GM23338 (cell line): ENCODE measurements around the gene ACP2. TPM values are rescaled to one million over a fixed set of nuclear protein-coding genes. Genes with fewer than 3 reads are reported as not detected.
"Not testable (repeated sequence)": the region's sequence is repeated elsewhere in the genome, so short reads cannot be mapped to it uniquely, and the experiment has no call there.

Experiments
- ATAC-seq: fragments of 200-7000 bp; cut with Tn5 transposase; 3 replicates; pipeline ENCODE4 v1.9.1; 2020
- DNase-seq: peaks from one replicate; pipeline ENCODE4 v3.0.0-alpha.2; 2015; ENCODE audit warnings: low spot score
- H2AFZ ChIP-seq: fragments of 200-600 bp; sonication (generic); 2 replicates; pipeline ENCODE4 v1.8.0; 2016; ENCODE audit warnings: antibody characterized with exemption, mild to moderate bottlenecking, moderate library complexity
- H3F3A ChIP-seq: fragments of 200-600 bp; sonication (generic); replicated peaks from 2 replicates; pipeline ENCODE4 v1.8.0; 2017; ENCODE audit warnings: antibody characterized with exemption, mixed run types, low read depth
- H3K27ac ChIP-seq: fragments of 200-600 bp; sonication (generic); 2 replicates; pipeline ENCODE4 v1.6.1; 2016; ENCODE audit warnings: low read depth
- H3K27me3 ChIP-seq: fragments of 200-600 bp; sonication (generic); 2 replicates; pipeline ENCODE4 v1.8.0; 2016; ENCODE audit warnings: mild to moderate bottlenecking, mixed run types, moderate library complexity; ENCODE audit not compliant: insufficient read depth
- H3K36me3 ChIP-seq: fragments of 200-600 bp; sonication (generic); 2 replicates; pipeline ENCODE4 v1.8.0; 2016; ENCODE audit warnings: mild to moderate bottlenecking; ENCODE audit not compliant: insufficient read depth
- H3K4me1 ChIP-seq: fragments of 200-600 bp; sonication (generic); 2 replicates; pipeline ENCODE4 v1.8.0; 2016; ENCODE audit warnings: mild to moderate bottlenecking, moderate library complexity; ENCODE audit not compliant: insufficient read depth
- H3K4me2 ChIP-seq: fragments of 200-600 bp; sonication (generic); 2 replicates; pipeline ENCODE4 v1.7.1; 2017; ENCODE audit warnings: mixed run types
- H3K4me3 ChIP-seq: fragments of 200-600 bp; sonication (generic); 2 replicates; pipeline ENCODE4 v1.6.1; 2016; ENCODE audit warnings: mixed run types
- H3K79me2 ChIP-seq: fragments of 200-600 bp; sonication (generic); replicated peaks from 2 replicates; pipeline ENCODE4 v1.8.0; 2017; ENCODE audit warnings: mild to moderate bottlenecking; ENCODE audit not compliant: insufficient read depth
- H3K9me2 ChIP-seq: fragments of 200-600 bp; sonication (generic); 2 replicates; pipeline ENCODE4 v1.8.0; 2017; ENCODE audit not compliant: insufficient read depth
- H4K20me1 ChIP-seq: fragments of 200-600 bp; sonication (generic); replicated peaks from 2 replicates; pipeline ENCODE4 v1.8.0; 2017; ENCODE audit warnings: mild to moderate bottlenecking; ENCODE audit not compliant: insufficient read depth
- H3K27ac Mint-ChIP-seq: 2 replicates; pipeline ENCODE4 v1.8.0; 2020; ENCODE audit warnings: inconsistent platforms, mild to moderate bottlenecking, moderate library complexity, mixed read lengths
- H3K27me3 Mint-ChIP-seq: 3 replicates; pipeline ENCODE4 v1.8.0; 2022; ENCODE audit warnings: low read depth, mild to moderate bottlenecking, moderate library complexity, mixed read lengths, inconsistent platforms; ENCODE audit not compliant: insufficient read depth, poor library complexity
- H3K36me3 Mint-ChIP-seq: 3 replicates; pipeline ENCODE4 v1.8.0; 2021; ENCODE audit warnings: low read depth, mild to moderate bottlenecking, inconsistent platforms, moderate library complexity, mixed read lengths
- H3K4me1 Mint-ChIP-seq: 3 replicates; pipeline ENCODE4 v1.8.0; 2020; ENCODE audit warnings: mild to moderate bottlenecking, inconsistent platforms, mixed read lengths
- H3K4me3 Mint-ChIP-seq: 3 replicates; pipeline ENCODE4 v1.8.0; 2021; ENCODE audit warnings: moderate library complexity, mild to moderate bottlenecking, inconsistent platforms, mixed read lengths
- H3K9me3 Mint-ChIP-seq: 3 replicates; pipeline ENCODE4 v1.8.0; 2020; ENCODE audit warnings: moderate library complexity, mild to moderate bottlenecking, inconsistent platforms, mixed read lengths
- CREB1 ChIP-seq: fragments of 250-450 bp; sonication (Bioruptor Pico); IDR thresholded peaks from 2 replicates; pipeline ENCODE4 v1.5.0; 2020; ENCODE audit warnings: low read depth, mild to moderate bottlenecking, moderate library complexity
- EZH2 ChIP-seq: fragments of 200-600 bp; sonication (generic); IDR thresholded peaks from one replicate; pipeline ENCODE4 v1.8.0; 2017; ENCODE audit warnings: antibody characterized with exemption, mild to moderate bottlenecking, low read depth; ENCODE audit not compliant: unreplicated experiment
- EZH2phosphoT487 ChIP-seq: fragments of 200-600 bp; sonication (generic); IDR thresholded peaks from one replicate; pipeline ENCODE4 v1.8.1; 2018; ENCODE audit warnings: antibody characterized with exemption; ENCODE audit not compliant: unreplicated experiment
- JUNB ChIP-seq: IDR thresholded peaks from one replicate; pipeline ENCODE4 v1.6.1; 2016; ENCODE audit warnings: antibody characterized with exemption; ENCODE audit not compliant: unreplicated experiment
- NANOG ChIP-seq: IDR thresholded peaks from 2 replicates; pipeline ENCODE4 v1.6.1; 2016; ENCODE audit warnings: antibody characterized with exemption, borderline replicate concordance
- POLR2AphosphoS5 ChIP-seq: IDR thresholded peaks from 2 replicates; pipeline ENCODE4 v1.6.1; 2016; ENCODE audit warnings: antibody characterized with exemption, low read depth
- STAT1 ChIP-seq: IDR thresholded peaks from one replicate; pipeline ENCODE4 v1.6.1; 2016; ENCODE audit warnings: antibody characterized with exemption; ENCODE audit not compliant: unreplicated experiment
- ZNF114 ChIP-seq: fragments of 250-450 bp; sonication (Bioruptor Pico); IDR thresholded peaks from 2 replicates; pipeline ENCODE4 v1.5.0; 2020; ENCODE audit warnings: mild to moderate bottlenecking, moderate library complexity
- ZNF331 ChIP-seq: fragments of 250-450 bp; sonication (Bioruptor Pico); IDR thresholded peaks from 2 replicates; pipeline ENCODE4 v1.5.0; 2020; ENCODE audit warnings: low read depth, mild to moderate bottlenecking, moderate library complexity
- polyA plus RNA-seq: library from polyadenylated mRNA; unstranded; fragments of >200 nt; fragmentation: Nextera tagmentation; extraction: Ambion mirVana; gene quantifications from 2 replicates; pipeline ENCODE4 v1.2.1, GENCODE V29; 2016
- total RNA-seq: library from RNA; depleted of rRNA; stranded (reverse); fragments of >200 nt; shearing (Covaris generic); gene quantifications from 2 replicates; pipeline ENCODE4 v1.2.3, GENCODE V29; 2014
- TF ChIP-seq, protein P1 (sequence below), 2 experiments: fragments of 200-600 bp in 1 of 2; sonication (generic) in 1 of 2; conservative IDR thresholded peaks; 2 replicates each; pipeline versions ENCODE4 v1.5.1 to v1.6.1; 2016 to 2017; ENCODE audit warnings: antibody characterized with exemption in 2 of 2, low read depth in 2 of 2, mild to moderate bottlenecking in 2 of 2, moderate library complexity in 1 of 2
- TF ChIP-seq, protein P2 (sequence below): fragments of 250-450 bp; sonication (Bioruptor Pico); IDR thresholded peaks from 2 replicates; pipeline ENCODE4 v1.5.0; 2020; ENCODE audit warnings: mild to moderate bottlenecking, moderate library complexity
- TF ChIP-seq, protein P3 (sequence below): IDR thresholded peaks from one replicate; pipeline ENCODE4 v1.6.1; 2018; ENCODE audit warnings: antibody characterized with exemption; ENCODE audit not compliant: unreplicated experiment

ACP2 gene
- total and polyA plus RNA-seq, 2 experiments from 2014 or later: 7.3 to 32.1 TPM

DNA sequence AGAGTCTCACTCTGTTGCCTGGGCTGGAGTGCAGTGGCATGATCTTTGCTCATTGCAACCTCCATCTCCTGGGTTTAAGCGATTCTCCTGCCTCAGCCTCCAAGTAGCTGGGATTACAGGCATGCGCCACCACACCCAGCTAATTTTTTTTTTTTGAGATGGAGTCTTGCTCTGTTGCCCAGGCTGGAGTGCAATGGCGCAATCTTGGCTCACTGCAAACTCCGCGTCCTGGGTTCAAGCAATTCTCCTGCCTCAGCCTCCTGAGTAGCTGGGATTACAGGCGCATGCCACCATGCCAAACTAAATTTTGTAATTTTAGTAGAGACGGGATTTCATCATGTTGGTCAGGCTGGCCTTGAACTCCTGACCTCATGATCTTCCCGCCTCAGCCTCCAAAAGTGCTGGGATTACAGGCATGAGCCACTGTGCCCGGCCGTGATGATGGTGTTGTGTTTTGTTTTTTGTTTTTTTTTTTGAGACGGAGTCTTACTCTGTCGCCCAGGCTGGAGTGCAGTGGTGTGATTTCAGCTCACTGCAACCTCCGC lies 40.5 kb downstream of the ACP2 start:
- not testable (repeated sequence) for H3K4me2 ChIP-seq, H3F3A ChIP-seq, H3K4me3 Mint-ChIP-seq, H3K9me2 ChIP-seq, H2AFZ ChIP-seq, DNase-seq, H3K27ac Mint-ChIP-seq, H3K27me3 Mint-ChIP-seq, H3K27me3 ChIP-seq, H3K4me3 ChIP-seq, ATAC-seq, H3K36me3 Mint-ChIP-seq, H3K27ac ChIP-seq, H3K79me2 ChIP-seq, H3K36me3 ChIP-seq, H3K9me3 Mint-ChIP-seq, H3K4me1 Mint-ChIP-seq, H4K20me1 ChIP-seq
- H3K4me1 ChIP-seq: peaks cover 11% of the 10 kb centered on the region

DNA sequence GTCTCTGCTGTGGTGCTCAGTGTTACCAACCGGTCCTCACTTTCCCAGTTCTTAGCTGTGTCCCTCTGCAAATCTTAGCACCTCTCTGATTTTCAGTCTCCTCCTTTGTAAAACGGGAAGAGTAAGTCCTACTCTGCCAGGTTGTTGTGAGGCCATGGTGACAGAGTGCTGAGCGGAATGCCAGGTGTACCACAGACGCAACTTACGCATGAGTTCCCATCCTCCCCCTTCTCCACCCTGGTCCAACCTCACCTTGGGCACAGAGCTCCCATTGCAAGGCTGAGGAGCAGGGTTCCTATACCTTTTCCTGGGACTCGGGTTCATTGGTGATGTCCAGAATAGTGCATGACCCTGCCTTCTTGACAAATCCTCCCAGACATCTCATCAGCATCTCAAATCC lies 41.2 kb downstream of the ACP2 start:
- Histone ChIP-seq H3K27me3 (no peaks in the 10 kb centered on the region), H3F3A (no peaks in the 10 kb centered on the region), H4K20me1 (no peaks in the 10 kb centered on the region), H3K27ac (no peak overlapping the region), H2AFZ (no peak overlapping the region), H3K9me2 (no peaks in the 10 kb centered on the region), H3K4me3 (no peak overlapping the region), H3K79me2 (no peaks in the 10 kb centered on the region), H3K4me1 (peaks cover 11% of the 10 kb centered on the region), H3K4me2 (no peak overlapping the region), H3K36me3 (no peaks in the 10 kb centered on the region)
- H3K9me3 Mint-ChIP-seq: no peaks in the 10 kb centered on the region
- H3K36me3 Mint-ChIP-seq: no peaks in the 10 kb centered on the region
- ATAC-seq: no peak
- peaks cover 10% of the 10 kb centered on the region for H3K4me1 Mint-ChIP-seq
- no peak overlapping the region for H3K27ac Mint-ChIP-seq
- no peak overlapping the region for H3K4me3 Mint-ChIP-seq
- H3K27me3 Mint-ChIP-seq: peaks cover 9% of the 10 kb centered on the region
- no peak for DNase-seq
- TF ChIP-seq ZNF114 (CRISPR knock-in tag) (no peak), JUNB (no peak), CREB1 (CRISPR knock-in tag) (no peak), EZH2phosphoT487 (no peak), STAT1 (no peak), ZNF331 (CRISPR knock-in tag) (no peak), EZH2 (no peak), NANOG (no peak), POLR2AphosphoS5 (no peak)
- TF ChIP-seq, protein P1, sequence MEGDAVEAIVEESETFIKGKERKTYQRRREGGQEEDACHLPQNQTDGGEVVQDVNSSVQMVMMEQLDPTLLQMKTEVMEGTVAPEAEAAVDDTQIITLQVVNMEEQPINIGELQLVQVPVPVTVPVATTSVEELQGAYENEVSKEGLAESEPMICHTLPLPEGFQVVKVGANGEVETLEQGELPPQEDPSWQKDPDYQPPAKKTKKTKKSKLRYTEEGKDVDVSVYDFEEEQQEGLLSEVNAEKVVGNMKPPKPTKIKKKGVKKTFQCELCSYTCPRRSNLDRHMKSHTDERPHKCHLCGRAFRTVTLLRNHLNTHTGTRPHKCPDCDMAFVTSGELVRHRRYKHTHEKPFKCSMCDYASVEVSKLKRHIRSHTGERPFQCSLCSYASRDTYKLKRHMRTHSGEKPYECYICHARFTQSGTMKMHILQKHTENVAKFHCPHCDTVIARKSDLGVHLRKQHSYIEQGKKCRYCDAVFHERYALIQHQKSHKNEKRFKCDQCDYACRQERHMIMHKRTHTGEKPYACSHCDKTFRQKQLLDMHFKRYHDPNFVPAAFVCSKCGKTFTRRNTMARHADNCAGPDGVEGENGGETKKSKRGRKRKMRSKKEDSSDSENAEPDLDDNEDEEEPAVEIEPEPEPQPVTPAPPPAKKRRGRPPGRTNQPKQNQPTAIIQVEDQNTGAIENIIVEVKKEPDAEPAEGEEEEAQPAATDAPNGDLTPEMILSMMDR (conservative IDR thresholded peaks at IDR 0.05; ENCODE audit: low read depth in 2 of 2): no peak
- TF ChIP-seq, protein P2, sequence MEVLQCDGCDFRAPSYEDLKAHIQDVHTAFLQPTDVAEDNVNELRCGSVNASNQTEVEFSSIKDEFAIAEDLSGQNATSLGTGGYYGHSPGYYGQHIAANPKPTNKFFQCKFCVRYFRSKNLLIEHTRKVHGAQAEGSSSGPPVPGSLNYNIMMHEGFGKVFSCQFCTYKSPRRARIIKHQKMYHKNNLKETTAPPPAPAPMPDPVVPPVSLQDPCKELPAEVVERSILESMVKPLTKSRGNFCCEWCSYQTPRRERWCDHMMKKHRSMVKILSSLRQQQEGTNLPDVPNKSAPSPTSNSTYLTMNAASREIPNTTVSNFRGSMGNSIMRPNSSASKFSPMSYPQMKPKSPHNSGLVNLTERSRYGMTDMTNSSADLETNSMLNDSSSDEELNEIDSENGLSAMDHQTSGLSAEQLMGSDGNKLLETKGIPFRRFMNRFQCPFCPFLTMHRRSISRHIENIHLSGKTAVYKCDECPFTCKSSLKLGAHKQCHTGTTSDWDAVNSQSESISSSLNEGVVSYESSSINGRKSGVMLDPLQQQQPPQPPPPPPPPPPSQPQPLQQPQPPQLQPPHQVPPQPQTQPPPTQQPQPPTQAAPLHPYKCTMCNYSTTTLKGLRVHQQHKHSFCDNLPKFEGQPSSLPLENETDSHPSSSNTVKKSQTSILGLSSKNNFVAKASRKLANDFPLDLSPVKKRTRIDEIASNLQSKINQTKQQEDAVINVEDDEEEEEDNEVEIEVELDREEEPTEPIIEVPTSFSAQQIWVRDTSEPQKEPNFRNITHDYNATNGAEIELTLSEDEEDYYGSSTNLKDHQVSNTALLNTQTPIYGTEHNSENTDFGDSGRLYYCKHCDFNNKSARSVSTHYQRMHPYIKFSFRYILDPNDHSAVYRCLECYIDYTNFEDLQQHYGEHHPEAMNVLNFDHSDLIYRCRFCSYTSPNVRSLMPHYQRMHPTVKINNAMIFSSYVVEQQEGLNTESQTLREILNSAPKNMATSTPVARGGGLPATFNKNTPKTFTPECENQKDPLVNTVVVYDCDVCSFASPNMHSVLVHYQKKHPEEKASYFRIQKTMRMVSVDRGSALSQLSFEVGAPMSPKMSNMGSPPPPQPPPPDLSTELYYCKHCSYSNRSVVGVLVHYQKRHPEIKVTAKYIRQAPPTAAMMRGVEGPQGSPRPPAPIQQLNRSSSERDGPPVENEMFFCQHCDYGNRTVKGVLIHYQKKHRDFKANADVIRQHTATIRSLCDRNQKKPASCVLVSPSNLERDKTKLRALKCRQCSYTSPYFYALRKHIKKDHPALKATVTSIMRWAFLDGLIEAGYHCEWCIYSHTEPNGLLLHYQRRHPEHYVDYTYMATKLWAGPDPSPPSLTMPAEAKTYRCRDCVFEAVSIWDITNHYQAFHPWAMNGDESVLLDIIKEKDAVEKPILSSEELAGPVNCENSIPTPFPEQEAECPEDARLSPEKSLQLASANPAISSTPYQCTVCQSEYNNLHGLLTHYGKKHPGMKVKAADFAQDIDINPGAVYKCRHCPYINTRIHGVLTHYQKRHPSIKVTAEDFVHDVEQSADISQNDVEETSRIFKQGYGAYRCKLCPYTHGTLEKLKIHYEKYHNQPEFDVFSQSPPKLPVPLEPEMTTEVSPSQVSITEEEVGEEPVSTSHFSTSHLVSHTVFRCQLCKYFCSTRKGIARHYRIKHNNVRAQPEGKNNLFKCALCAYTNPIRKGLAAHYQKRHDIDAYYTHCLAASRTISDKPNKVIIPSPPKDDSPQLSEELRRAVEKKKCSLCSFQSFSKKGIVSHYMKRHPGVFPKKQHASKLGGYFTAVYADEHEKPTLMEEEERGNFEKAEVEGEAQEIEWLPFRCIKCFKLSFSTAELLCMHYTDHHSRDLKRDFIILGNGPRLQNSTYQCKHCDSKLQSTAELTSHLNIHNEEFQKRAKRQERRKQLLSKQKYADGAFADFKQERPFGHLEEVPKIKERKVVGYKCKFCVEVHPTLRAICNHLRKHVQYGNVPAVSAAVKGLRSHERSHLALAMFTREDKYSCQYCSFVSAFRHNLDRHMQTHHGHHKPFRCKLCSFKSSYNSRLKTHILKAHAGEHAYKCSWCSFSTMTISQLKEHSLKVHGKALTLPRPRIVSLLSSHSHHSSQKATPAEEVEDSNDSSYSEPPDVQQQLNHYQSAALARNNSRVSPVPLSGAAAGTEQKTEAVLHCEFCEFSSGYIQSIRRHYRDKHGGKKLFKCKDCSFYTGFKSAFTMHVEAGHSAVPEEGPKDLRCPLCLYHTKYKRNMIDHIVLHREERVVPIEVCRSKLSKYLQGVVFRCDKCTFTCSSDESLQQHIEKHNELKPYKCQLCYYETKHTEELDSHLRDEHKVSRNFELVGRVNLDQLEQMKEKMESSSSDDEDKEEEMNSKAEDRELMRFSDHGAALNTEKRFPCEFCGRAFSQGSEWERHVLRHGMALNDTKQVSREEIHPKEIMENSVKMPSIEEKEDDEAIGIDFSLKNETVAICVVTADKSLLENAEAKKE: no peak
- TF ChIP-seq, protein P3, sequence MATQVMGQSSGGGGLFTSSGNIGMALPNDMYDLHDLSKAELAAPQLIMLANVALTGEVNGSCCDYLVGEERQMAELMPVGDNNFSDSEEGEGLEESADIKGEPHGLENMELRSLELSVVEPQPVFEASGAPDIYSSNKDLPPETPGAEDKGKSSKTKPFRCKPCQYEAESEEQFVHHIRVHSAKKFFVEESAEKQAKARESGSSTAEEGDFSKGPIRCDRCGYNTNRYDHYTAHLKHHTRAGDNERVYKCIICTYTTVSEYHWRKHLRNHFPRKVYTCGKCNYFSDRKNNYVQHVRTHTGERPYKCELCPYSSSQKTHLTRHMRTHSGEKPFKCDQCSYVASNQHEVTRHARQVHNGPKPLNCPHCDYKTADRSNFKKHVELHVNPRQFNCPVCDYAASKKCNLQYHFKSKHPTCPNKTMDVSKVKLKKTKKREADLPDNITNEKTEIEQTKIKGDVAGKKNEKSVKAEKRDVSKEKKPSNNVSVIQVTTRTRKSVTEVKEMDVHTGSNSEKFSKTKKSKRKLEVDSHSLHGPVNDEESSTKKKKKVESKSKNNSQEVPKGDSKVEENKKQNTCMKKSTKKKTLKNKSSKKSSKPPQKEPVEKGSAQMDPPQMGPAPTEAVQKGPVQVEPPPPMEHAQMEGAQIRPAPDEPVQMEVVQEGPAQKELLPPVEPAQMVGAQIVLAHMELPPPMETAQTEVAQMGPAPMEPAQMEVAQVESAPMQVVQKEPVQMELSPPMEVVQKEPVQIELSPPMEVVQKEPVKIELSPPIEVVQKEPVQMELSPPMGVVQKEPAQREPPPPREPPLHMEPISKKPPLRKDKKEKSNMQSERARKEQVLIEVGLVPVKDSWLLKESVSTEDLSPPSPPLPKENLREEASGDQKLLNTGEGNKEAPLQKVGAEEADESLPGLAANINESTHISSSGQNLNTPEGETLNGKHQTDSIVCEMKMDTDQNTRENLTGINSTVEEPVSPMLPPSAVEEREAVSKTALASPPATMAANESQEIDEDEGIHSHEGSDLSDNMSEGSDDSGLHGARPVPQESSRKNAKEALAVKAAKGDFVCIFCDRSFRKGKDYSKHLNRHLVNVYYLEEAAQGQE: no peak
